GM13977 (cell line): ENCODE measurements around the gene ACSS1.

Experiments
- DNase-seq: peaks from one replicate; pipeline ENCODE4 v3.0.0; 2012; ENCODE audit warnings: low spot score
- in situ Hi-C: fragments of 300-500 bp; cut with MboI; formaldehyde crosslinking; loops from one replicate; pipeline ENCODE4 v1.12.0; 2022; ENCODE audit warnings: low sequenced_read_pairs, low pct_unique_long_range_greater_than_20kb, mixed read lengths, inconsistent platforms; ENCODE audit not compliant: unreplicated experiment
- TF ChIP-seq, protein P1 (sequence below): IDR thresholded peaks from 2 replicates; pipeline ENCODE4 v1.5.1; 2012; ENCODE audit warnings: mild to moderate bottlenecking, control low read depth; ENCODE audit not compliant: insufficient read depth; ENCODE audit errors: extremely low read depth, missing control alignments

ACSS1 gene

DNA sequence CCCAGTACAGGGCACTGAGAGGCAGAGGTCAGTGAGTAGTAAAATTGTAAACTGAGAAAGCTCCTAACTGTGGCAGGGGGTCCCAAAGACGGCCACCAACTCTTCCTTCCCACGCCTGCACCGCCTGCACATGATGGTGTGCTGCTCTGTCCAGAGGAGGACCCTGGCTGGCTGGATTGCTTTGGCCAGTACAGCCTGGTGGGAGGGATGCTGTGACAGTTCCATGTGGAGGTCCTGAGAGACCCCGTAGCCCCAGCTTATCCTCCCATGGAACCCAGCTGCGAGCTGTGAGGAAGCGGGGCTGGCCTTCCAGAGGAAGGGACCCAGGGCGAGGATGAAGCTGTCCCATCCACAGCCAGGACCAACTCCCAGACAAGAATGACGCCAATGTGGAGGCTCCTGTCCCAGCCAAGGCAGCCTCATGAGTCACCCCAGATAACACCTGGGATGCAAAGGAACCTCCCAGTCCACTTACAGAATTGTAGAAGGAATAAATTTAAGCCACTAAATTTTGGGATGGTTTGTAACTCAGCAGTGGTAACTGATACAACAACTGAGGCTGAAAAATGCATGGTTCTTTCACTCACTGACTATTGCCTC lies 2.0 kb upstream of the ACSS1 start:
- in situ Hi-C loops, result loop anchor here (5.0 kb wide), 1 partner anchor 63 kb away; no protein-coding TSS in a partner anchor
- no peak for DNase-seq
- TF ChIP-seq, protein P1, sequence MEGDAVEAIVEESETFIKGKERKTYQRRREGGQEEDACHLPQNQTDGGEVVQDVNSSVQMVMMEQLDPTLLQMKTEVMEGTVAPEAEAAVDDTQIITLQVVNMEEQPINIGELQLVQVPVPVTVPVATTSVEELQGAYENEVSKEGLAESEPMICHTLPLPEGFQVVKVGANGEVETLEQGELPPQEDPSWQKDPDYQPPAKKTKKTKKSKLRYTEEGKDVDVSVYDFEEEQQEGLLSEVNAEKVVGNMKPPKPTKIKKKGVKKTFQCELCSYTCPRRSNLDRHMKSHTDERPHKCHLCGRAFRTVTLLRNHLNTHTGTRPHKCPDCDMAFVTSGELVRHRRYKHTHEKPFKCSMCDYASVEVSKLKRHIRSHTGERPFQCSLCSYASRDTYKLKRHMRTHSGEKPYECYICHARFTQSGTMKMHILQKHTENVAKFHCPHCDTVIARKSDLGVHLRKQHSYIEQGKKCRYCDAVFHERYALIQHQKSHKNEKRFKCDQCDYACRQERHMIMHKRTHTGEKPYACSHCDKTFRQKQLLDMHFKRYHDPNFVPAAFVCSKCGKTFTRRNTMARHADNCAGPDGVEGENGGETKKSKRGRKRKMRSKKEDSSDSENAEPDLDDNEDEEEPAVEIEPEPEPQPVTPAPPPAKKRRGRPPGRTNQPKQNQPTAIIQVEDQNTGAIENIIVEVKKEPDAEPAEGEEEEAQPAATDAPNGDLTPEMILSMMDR, result no peak

DNA sequence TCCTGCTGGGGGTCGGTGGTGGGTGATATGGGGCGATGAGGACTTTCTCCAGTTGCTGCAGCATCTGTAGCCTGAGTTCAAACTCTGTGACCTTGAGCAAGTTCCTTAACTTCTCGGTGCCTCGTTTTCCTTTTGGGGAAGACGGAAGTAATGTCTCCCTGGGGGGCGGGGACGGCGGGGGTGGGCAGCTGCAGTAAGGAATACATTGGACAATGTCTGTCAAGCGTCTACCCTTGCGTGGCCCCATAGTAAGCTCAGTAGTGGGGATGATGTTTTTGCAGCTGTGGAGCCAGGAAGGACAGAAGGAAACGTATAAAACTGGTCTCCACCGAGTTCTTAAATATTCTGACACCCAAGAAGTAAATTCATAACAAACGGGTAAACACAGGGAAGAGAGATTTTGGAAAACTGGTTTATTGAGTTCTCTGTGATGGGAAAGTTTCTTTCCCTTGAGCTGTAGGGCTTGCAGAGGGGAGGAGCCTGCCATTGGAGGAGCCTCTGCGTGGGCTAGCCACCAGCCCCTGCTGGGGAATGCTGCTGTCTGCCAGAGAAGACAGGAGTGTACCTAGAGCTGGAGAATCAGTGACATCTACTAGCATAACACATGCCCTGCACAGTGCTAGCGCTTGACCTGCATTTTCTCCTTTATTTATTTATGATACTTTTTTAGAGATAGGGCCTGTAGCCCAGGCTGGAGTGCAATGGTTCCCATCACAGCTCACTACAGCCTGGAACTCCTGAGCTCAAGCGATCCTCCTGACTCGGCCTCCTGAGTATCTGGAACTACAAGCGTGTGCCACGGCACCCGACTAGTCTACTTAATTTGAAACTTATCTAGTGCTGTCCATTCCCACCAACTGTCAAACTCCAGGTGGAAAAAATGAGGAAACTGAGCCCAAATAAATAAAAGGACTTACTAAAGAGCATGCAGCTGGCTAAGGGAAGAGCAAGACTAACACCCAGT lies 1.2 kb upstream of the ACSS1 start:
- TF ChIP-seq, protein P1, result no peak
- DNase-seq, result no peak
- in situ Hi-C loops, result no loop called here

DNA sequence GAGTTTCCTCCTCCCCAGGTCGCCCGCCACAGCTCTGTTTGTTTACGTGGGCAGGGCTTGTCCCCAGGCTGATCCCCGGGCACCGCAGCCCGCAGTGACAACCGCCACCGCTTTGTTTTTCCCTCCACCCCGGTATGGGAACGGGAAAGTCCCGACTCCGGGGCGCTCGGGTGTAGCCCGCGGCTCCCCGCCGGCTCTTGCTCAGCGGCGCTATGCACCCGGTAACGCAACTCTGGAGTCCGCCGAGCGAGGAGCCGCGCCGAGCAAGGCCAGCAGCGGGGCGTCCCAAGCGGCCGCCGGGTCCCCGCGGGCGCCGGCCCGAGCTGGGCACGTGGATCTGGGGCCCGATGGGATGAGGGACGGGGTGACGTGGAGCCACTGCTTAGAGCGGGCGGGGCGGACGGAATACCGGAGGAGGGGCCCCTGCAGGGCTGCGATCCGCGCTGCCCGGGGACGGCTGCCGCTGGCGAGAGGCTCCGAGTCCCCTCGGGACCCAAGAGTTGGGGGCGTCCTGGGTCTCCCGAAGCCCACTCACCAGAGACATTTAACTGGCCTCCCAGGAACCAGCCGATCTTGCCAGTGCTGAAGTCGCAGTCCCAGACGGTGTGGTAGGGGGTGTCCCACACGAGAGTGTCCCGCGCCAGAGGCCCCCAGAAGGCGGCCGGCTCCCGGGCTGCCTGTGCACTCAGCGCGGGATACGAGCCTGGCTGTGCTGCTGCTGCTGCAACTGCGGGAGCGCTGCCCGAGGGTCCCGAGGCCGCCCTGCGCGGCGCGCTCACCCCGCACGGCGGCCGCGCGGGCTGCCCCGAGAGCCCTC lies 497 bp downstream of the ACSS1 start:
- in situ Hi-C loops, result no loop called here

DNA sequence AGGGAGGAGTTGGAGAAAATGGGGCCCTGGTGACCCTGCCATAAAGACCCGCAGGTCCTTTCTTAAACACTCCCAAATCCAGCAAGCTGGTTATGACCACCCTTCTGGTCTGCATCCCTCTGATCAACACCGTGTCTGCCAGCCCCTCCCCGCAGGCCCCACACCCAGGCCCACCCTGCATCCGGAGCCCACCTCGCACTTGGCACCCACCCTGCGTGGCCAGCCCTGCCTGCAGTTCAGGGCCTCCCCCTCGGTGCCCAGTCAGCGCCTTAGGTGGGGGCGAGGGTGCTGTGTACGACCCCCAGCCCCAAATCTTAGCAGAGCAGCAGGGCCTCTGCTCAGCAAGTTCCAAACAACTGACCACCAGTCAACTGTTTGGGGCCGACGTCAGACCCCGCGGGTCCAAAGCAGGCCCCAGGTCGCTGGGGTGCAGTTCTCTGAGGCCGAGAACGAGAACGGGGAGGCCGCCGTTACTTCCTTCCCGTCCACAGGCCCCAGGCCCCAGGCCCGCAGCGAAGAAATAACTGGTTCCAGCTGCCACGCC lies 1.2 kb downstream of the ACSS1 start:
- TF ChIP-seq, protein P1, result no peak
- peak; percentile 75 for DNase-seq
- in situ Hi-C loops, result no loop called here

More for the DNA sequence above, 497 bp downstream of the ACSS1 start:
- TF ChIP-seq, protein P1, result no peak
- DNase-seq, result peak; percentile 78

DNA sequence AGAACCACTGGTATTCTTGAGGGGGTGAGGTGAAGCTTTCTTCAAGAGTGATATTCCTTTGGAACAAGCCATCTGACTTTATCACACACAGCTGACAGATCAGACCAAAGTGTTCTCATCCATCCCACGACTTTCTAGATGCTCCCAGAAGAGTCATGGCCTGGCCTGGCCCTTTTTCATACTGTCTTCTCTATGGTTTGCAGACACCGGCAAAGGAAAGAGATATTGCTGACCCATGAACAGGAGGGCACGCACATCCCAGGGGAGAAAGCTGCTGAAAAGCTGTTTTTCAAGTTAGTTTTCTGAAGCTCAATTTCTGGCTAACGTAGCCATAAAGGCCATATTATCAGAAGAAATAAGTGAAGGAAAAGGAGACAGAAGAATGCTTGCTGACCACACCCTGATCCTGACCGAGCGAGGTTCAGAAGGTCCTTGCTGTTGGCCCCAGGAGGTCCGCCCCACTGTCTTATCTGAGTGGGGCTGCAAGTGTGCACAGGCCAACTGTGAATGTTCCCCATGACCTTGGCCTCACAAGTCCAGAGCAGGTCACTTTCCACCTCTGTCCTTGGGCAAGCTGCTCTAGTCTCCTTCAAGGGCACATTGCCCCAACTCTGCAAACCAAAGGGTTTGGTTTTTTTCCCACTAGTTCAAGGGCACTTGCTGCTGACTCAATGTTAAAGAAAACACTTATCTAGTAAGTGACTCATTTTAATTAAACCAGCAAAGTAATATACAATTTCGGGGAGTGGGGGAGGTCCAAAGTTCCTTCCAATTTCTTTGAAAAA lies 2.0 kb downstream of the ACSS1 start:
- in situ Hi-C loops, result no loop called here

More for the DNA sequence above, 2.0 kb downstream of the ACSS1 start:
- DNase-seq, result no peak
- TF ChIP-seq, protein P1, result no peak
